Common myeloid progenitor, CD34-positive (primary cell): Measurements from ENCODE around the gene SERPINA6.
A peak's percentile ranks its signal among the peaks of the same experiment; 100 is the strongest.

Experiments
- CTCF ChIA-PET: fragments of 350-600 bp; sonication (Branson Sonifier 250); formaldehyde crosslinking; loops from one replicate; lab custom pipeline; 2021; ENCODE audit warnings: antibody characterized with exemption; lab: Charles Lee
- POLR2A ChIA-PET: fragments of 350-600 bp; sonication (Branson Sonifier 250); formaldehyde crosslinking; loops from one replicate; lab custom pipeline; 2021; ENCODE audit warnings: antibody characterized with exemption; lab: Charles Lee
- DNase-seq, 3 donors: peaks; one replicate each; pipeline versions ENCODE4 v3.0.0 to v3.0.0-alpha.2; 2013
- H3K27ac ChIP-seq, 2 experiments: 1 replicate in 1 of 2; 2 replicates in 1 of 2; pipeline ENCODE4 v1.7.0; 2013; ENCODE audit warnings: inconsistent platforms in 2 of 2, low read length in 2 of 2, mild to moderate bottlenecking in 2 of 2, low read depth in 1 of 2, moderate library complexity in 1 of 2; ENCODE audit not compliant: severe bottlenecking in 2 of 2, insufficient read depth in 1 of 2, poor library complexity in 1 of 2
- H3K27me3 ChIP-seq, 5 experiments: replicated peaks in 2 of 5; 1 replicate in 3 of 5; 2 replicates in 2 of 5; pipeline versions ENCODE4 v1.6.1 to v1.7.0; 2013; ENCODE audit warnings: low read length in 4 of 5, mild to moderate bottlenecking in 2 of 5, moderate library complexity in 2 of 5, inconsistent platforms in 1 of 5; ENCODE audit not compliant: insufficient read depth in 5 of 5, control insufficient read depth in 4 of 5
- H3K36me3 ChIP-seq, 4 experiments: 1 replicate in 2 of 4; 2 replicates in 2 of 4; pipeline versions ENCODE4 v1.6.1 to v1.7.0; 2013; ENCODE audit warnings: low read length in 3 of 4, control low read depth in 1 of 4, mild to moderate bottlenecking in 1 of 4; ENCODE audit not compliant: control insufficient read depth in 4 of 4, insufficient read depth in 4 of 4
- H3K4me1 ChIP-seq, 4 experiments: 1 replicate in 3 of 4; 2 replicates in 1 of 4; pipeline versions ENCODE4 v1.6.1 to v1.7.1; 2013; ENCODE audit warnings: low read length in 3 of 4, mild to moderate bottlenecking in 3 of 4, control low read depth in 1 of 4, inconsistent platforms in 1 of 4, moderate library complexity in 1 of 4; ENCODE audit not compliant: control insufficient read depth in 4 of 4, insufficient read depth in 4 of 4; ENCODE audit errors: control extremely low read depth in 1 of 4
- H3K4me3 ChIP-seq, 7 experiments: 1 replicate in 4 of 7; 2 replicates in 3 of 7; pipeline versions ENCODE4 v1.5.1 to v1.7.0; 2013; ENCODE audit warnings: mild to moderate bottlenecking in 7 of 7, low read length in 6 of 7, moderate library complexity in 6 of 7, inconsistent platforms in 2 of 7, low read depth in 2 of 7, control low read depth in 1 of 7; ENCODE audit not compliant: insufficient read depth in 4 of 7, control insufficient read depth in 1 of 7; ENCODE audit errors: extremely low read depth in 1 of 7
- H3K9me3 ChIP-seq, 5 experiments: 1 replicate in 4 of 5; 2 replicates in 1 of 5; pipeline versions ENCODE4 v1.6.1 to v1.7.1; 2013; ENCODE audit warnings: low read length in 4 of 5, mild to moderate bottlenecking in 2 of 5, inconsistent platforms in 1 of 5, low read depth in 1 of 5, moderate library complexity in 1 of 5; ENCODE audit not compliant: control insufficient read depth in 4 of 5, insufficient read depth in 2 of 5; ENCODE audit errors: control extremely low read depth in 1 of 5
- WGBS: methylation state at CpG from one replicate; pipeline ENCODE4 v1.1.5; 2013; ENCODE audit not compliant: insufficient coverage; 5-methylcytosine and 5-hydroxymethylcytosine counted together

The SERPINA6 gene

GRCh38 chr14:94312481-94313246 is 10.5 kb downstream of the SERPINA6 start:
- 92% methylated on average over 6 of the region's 6 CpGs for WGBS
- CTCF ChIA-PET: no interaction called here
- POLR2A ChIA-PET: no interaction called here
- DNase-seq: no peak
- Histone ChIP-seq H3K4me1 (no peaks in the 10 kb centered on the region), H3K4me3 (no peak overlapping the region), H3K27ac (no peak overlapping the region), H3K27me3 (peaks cover 0 to 3% (median 0%) of the 10 kb centered on the region in 5 experiments), H3K36me3 (no peaks in the 10 kb centered on the region), H3K9me3 (peaks cover 0 to 11% (median 0%) of the 10 kb centered on the region in 5 experiments)

- no peak overlapping the region for H3K4me3 ChIP-seq
- DNase-seq: no peak
- H3K4me1 ChIP-seq: no peaks in the 10 kb centered on the region
- H3K9me3 ChIP-seq: peaks cover 0 to 15% (median 3%) of the 10 kb centered on the region in 5 experiments
- WGBS: 100% methylated on average over 1 of the region's 3 CpGs
- peaks cover 0 to 3% (median 0%) of the 10 kb centered on the region in 5 experiments for H3K27me3 ChIP-seq
- no peak overlapping the region for H3K27ac ChIP-seq
- ChIA-PET POLR2A (no interaction called here), CTCF (no interaction called here)
- H3K36me3 ChIP-seq: no peaks in the 10 kb centered on the region
These were observed 12.9 kb downstream of the SERPINA6 start for GRCh38 chr14:94310248-94310647.

GRCh38 chr14:94309721-94310120 is 13.4 kb downstream of the SERPINA6 start:
- Histone ChIP-seq H3K9me3 (peaks cover 0 to 15% (median 3%) of the 10 kb centered on the region in 5 experiments), H3K36me3 (no peaks in the 10 kb centered on the region), H3K27me3 (peaks cover 0 to 3% (median 0%) of the 10 kb centered on the region in 5 experiments), H3K4me1 (no peaks in the 10 kb centered on the region), H3K4me3 (no peak overlapping the region), H3K27ac (no peak overlapping the region)
- 95% methylated on average over 9 of the region's 10 CpGs for WGBS
- ChIA-PET POLR2A (no interaction called here), CTCF (no interaction called here)
- DNase-seq: no peak

- Histone ChIP-seq H3K4me1 (no peaks in the 10 kb centered on the region), H3K4me3 (no peak overlapping the region), H3K27me3 (peaks cover 0 to 3% (median 0%) of the 10 kb centered on the region in 5 experiments), H3K9me3 (peaks cover 0 to 13% (median 3%) of the 10 kb centered on the region in 5 experiments), H3K27ac (no peak overlapping the region), H3K36me3 (no peaks in the 10 kb centered on the region)
- 20% methylated on average over 2 of the region's 5 CpGs for WGBS
- POLR2A ChIA-PET: no interaction called here
- CTCF ChIA-PET: no interaction called here
- DNase-seq: peak; percentile 2 to 20 (median 4)
These were observed 15.6 kb downstream of the SERPINA6 start for GRCh38 chr14:94307410-94307992.

- H3K36me3 ChIP-seq: no peaks in the 10 kb centered on the region
- WGBS: 91% methylated on average over 11 of the region's 12 CpGs
- CTCF ChIA-PET: no interaction called here
- H3K4me3 ChIP-seq: no peak overlapping the region
- peaks cover 0 to 13% (median 3%) of the 10 kb centered on the region in 5 experiments for H3K9me3 ChIP-seq
- no peak for DNase-seq
- H3K4me1 ChIP-seq: no peaks in the 10 kb centered on the region
- H3K27ac ChIP-seq: no peak overlapping the region
- peaks cover 0 to 3% (median 0%) of the 10 kb centered on the region in 5 experiments for H3K27me3 ChIP-seq
- POLR2A ChIA-PET: no interaction called here
These were observed 16.8 kb downstream of the SERPINA6 start for GRCh38 chr14:94306047-94306978.

GRCh38 chr14:94305620-94306019 is 17.5 kb downstream of the SERPINA6 start:
- no peak for DNase-seq
- Histone ChIP-seq H3K4me1 (no peaks in the 10 kb centered on the region), H3K4me3 (no peak overlapping the region), H3K27me3 (peaks cover 0 to 3% (median 0%) of the 10 kb centered on the region in 5 experiments), H3K9me3 (peaks cover 0 to 13% (median 3%) of the 10 kb centered on the region in 5 experiments), H3K27ac (no peak overlapping the region), H3K36me3 (no peaks in the 10 kb centered on the region)
- ChIA-PET POLR2A (no interaction called here), CTCF (no interaction called here)
- WGBS: 71% methylated on average over 1 of the region's 2 CpGs
